HG03432 (cell line): ENCODE data around the gene POFUT2.
A peak's percentile ranks its signal among the peaks of the same experiment; 100 is the strongest.

ENCODE experiments used
- ATAC-seq: cut with Tn5 transposase; IDR thresholded peaks from one replicate; pipeline ENCODE4 v1.9.1; 2021; ENCODE audit warnings: mild to moderate bottlenecking, moderate library complexity; ENCODE audit not compliant: unreplicated experiment

Gene POFUT2

GRCh38 chr21:45299026-45299863, 11.6 kb upstream of the POFUT2 start:
- no peak for ATAC-seq

- ATAC-seq, result no peak
Observed at GRCh38 chr21:45297869-45298268, 10.2 kb upstream of the POFUT2 start.

GRCh38 chr21:45297329-45297728, 9.6 kb upstream of the POFUT2 start:
- no peak for ATAC-seq

- no peak for ATAC-seq
Observed at GRCh38 chr21:45296638-45297037, 8.9 kb upstream of the POFUT2 start.

GRCh38 chr21:45295576-45296365, 8.1 kb upstream of the POFUT2 start:
- ATAC-seq, result no peak

GRCh38 chr21:45294509-45295291, 7.0 kb upstream of the POFUT2 start:
- ATAC-seq, result no peak

- no peak for ATAC-seq
Observed at GRCh38 chr21:45293726-45294401, 6.2 kb upstream of the POFUT2 start.

- ATAC-seq, result no peak
Observed at GRCh38 chr21:45293220-45293725, 5.6 kb upstream of the POFUT2 start.

GRCh38 chr21:45292399-45293219, 4.9 kb upstream of the POFUT2 start:
- no peak for ATAC-seq

GRCh38 chr21:45291613-45292398, 4.1 kb upstream of the POFUT2 start:
- ATAC-seq, result no peak

- ATAC-seq, result no peak
Observed at GRCh38 chr21:45290948-45291612, 3.4 kb upstream of the POFUT2 start.

GRCh38 chr21:45289655-45290515, 2.2 kb upstream of the POFUT2 start:
- ATAC-seq, result no peak

- no peak for ATAC-seq
Observed at GRCh38 chr21:45289134-45289533, 1.4 kb upstream of the POFUT2 start.

- ATAC-seq, result peak; percentile 10
Observed at GRCh38 chr21:45288441-45288841, 746 bp upstream of the POFUT2 start.

- ATAC-seq, result no peak
Observed at GRCh38 chr21:45286671-45287437, 841 bp downstream of the POFUT2 start.

- no peak for ATAC-seq
Observed at GRCh38 chr21:45285266-45285931, 2.3 kb downstream of the POFUT2 start.
